Common myeloid progenitor, CD34-positive (primary cell): Measurements from ENCODE around the gene BRPF3.

ENCODE experiments used
- CTCF ChIA-PET: fragments of 350-600 bp; sonication (Branson Sonifier 250); formaldehyde crosslinking; loops from one replicate; lab custom pipeline; 2021; ENCODE audit warnings: antibody characterized with exemption; lab: Charles Lee
- POLR2A ChIA-PET: fragments of 350-600 bp; sonication (Branson Sonifier 250); formaldehyde crosslinking; loops from one replicate; lab custom pipeline; 2021; ENCODE audit warnings: antibody characterized with exemption; lab: Charles Lee
- DNase-seq, 3 donors: peaks; one replicate each; pipeline versions ENCODE4 v3.0.0 to v3.0.0-alpha.2; 2013
- H3K27ac ChIP-seq, 2 experiments: 1 replicate in 1 of 2; 2 replicates in 1 of 2; pipeline ENCODE4 v1.7.0; 2013; ENCODE audit warnings: inconsistent platforms in 2 of 2, low read length in 2 of 2, mild to moderate bottlenecking in 2 of 2, low read depth in 1 of 2, moderate library complexity in 1 of 2; ENCODE audit not compliant: severe bottlenecking in 2 of 2, insufficient read depth in 1 of 2, poor library complexity in 1 of 2
- H3K27me3 ChIP-seq, 5 experiments: replicated peaks in 2 of 5; 1 replicate in 3 of 5; 2 replicates in 2 of 5; pipeline versions ENCODE4 v1.6.1 to v1.7.0; 2013; ENCODE audit warnings: low read length in 4 of 5, mild to moderate bottlenecking in 2 of 5, moderate library complexity in 2 of 5, inconsistent platforms in 1 of 5; ENCODE audit not compliant: insufficient read depth in 5 of 5, control insufficient read depth in 4 of 5
- H3K36me3 ChIP-seq, 4 experiments: 1 replicate in 2 of 4; 2 replicates in 2 of 4; pipeline versions ENCODE4 v1.6.1 to v1.7.0; 2013; ENCODE audit warnings: low read length in 3 of 4, control low read depth in 1 of 4, mild to moderate bottlenecking in 1 of 4; ENCODE audit not compliant: control insufficient read depth in 4 of 4, insufficient read depth in 4 of 4
- H3K4me1 ChIP-seq, 4 experiments: 1 replicate in 3 of 4; 2 replicates in 1 of 4; pipeline versions ENCODE4 v1.6.1 to v1.7.1; 2013; ENCODE audit warnings: low read length in 3 of 4, mild to moderate bottlenecking in 3 of 4, control low read depth in 1 of 4, inconsistent platforms in 1 of 4, moderate library complexity in 1 of 4; ENCODE audit not compliant: control insufficient read depth in 4 of 4, insufficient read depth in 4 of 4; ENCODE audit errors: control extremely low read depth in 1 of 4
- H3K4me3 ChIP-seq, 7 experiments: 1 replicate in 4 of 7; 2 replicates in 3 of 7; pipeline versions ENCODE4 v1.5.1 to v1.7.0; 2013; ENCODE audit warnings: mild to moderate bottlenecking in 7 of 7, low read length in 6 of 7, moderate library complexity in 6 of 7, inconsistent platforms in 2 of 7, low read depth in 2 of 7, control low read depth in 1 of 7; ENCODE audit not compliant: insufficient read depth in 4 of 7, control insufficient read depth in 1 of 7; ENCODE audit errors: extremely low read depth in 1 of 7
- H3K9me3 ChIP-seq, 5 experiments: 1 replicate in 4 of 5; 2 replicates in 1 of 5; pipeline versions ENCODE4 v1.6.1 to v1.7.1; 2013; ENCODE audit warnings: low read length in 4 of 5, mild to moderate bottlenecking in 2 of 5, inconsistent platforms in 1 of 5, low read depth in 1 of 5, moderate library complexity in 1 of 5; ENCODE audit not compliant: control insufficient read depth in 4 of 5, insufficient read depth in 2 of 5; ENCODE audit errors: control extremely low read depth in 1 of 5
- WGBS: methylation state at CpG from one replicate; pipeline ENCODE4 v1.1.5; 2013; ENCODE audit not compliant: insufficient coverage; 5-methylcytosine and 5-hydroxymethylcytosine counted together

Gene BRPF3

DNA sequence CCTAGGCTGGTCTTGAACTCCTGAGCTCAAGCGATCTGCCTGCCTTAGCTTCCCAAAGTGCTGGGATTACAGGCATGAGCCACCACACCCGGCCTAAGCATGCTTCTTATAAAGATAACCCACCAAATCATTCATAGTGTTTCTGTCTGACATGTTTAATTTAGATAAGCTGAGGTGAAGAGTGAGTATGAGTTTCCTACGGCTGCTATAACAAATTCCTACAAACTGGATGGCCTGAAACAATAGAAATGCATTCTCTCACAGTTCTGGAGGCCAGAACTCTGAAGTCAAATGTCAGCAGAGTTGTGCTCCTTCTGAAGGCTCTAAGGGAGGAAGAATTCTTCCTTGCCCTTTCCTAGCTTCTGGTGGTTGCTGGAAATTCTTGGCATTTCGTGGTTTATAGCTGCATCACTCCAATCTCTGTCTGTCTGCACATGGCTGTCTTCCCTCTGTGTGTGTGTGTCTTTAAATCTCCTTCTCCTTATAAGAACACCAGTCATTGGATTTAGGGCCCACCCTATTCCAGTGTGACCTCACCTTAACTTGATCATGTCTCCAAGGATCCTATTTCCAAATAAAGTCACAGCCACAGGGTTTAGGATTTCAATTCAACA, 36.3 kb upstream of the BRPF3 start:
- Histone ChIP-seq H3K4me3 (no peak overlapping the region), H3K9me3 (peaks cover 0 to 8% (median 4%) of the 10 kb centered on the region in 5 experiments), H3K27ac (no peak overlapping the region), H3K4me1 (no peaks in the 10 kb centered on the region), H3K27me3 (no peaks in the 10 kb centered on the region), H3K36me3 (no peaks in the 10 kb centered on the region)
- WGBS = 100% methylated on average over 2 of the region's 4 CpGs
- CTCF ChIA-PET = no interaction called here
- POLR2A ChIA-PET = interaction anchor here (0.6 kb wide), 1 partner anchor 9 kb away, joined by 3 read pairs; no protein-coding TSS in a partner anchor
- no peak for DNase-seq

DNA sequence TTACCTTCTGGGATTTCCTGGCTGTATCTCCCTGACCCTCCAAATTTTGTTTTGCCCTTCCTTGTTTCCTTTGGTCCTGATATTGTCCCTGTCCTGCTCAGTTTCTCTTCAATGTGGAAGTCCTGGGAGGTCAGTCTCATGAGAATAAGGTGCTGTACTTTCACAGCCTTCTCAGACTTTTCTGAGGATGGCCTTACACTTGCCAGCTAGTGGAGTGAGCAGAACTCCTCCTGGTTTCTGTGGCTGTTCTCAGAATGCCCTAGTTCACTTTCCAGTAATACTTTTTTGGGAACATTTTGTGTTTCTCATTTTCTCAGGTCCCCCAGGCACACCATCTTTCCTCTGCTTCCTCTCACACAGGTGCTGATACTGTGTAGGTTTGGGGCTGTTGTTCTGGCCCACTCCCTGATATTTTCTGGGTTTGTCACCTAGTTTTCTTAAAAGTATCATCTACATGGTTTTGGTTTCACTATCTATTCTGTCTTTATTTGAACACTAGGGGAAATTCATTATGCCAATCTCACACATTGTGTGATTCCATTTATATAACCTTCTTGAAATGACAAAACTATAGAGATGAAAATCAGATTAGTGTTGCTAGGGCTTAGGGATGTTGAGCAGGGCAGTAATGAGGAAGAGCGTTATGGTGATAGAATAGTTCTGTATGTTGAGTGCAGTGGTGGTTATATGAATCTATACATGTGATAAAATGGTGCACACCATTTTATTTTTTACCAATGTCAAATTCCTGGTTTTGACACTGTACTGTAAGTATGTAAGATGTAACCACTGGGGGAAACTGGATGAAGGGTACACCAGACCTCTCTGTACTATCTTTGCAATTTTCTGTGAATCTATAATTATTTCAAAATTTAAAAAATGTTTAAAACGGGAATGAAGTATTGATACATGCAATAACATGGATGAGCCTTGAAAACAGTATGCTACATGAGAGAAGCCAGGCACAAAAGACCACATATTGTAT, 27.2 kb upstream of the BRPF3 start:
- no peaks in the 10 kb centered on the region for H3K4me1 ChIP-seq
- no peaks in the 10 kb centered on the region for H3K27me3 ChIP-seq
- WGBS = no CpG with 5 or more reads among the region's 2 CpGs
- H3K9me3 ChIP-seq = no peaks in the 10 kb centered on the region
- DNase-seq = no peak
- H3K36me3 ChIP-seq = no peaks in the 10 kb centered on the region
- ChIA-PET POLR2A (no interaction called here), CTCF (interaction anchor here (1.3 kb wide), 1 partner anchor 26 kb away, joined by 5 read pairs; no protein-coding TSS in a partner anchor)
- H3K4me3 ChIP-seq = no peak overlapping the region
- no peak overlapping the region for H3K27ac ChIP-seq

DNA sequence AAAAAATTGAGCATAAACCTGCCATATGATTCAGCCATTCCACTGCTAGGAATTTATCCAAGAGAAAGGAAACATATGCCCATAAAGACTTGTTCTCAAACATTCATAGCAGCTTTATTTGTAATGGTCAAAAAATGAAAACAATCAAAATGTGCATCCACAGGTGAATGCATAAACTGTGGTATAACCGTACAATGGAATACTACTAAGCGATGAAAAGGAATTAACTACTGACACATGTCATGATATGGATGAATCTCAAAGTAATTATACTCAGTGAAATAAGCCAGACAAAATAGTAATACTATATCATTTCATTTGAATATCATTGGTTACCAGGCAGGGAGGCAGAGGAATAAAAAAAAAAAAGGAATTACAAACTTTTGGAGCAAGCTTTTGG, 25.8 kb upstream of the BRPF3 start:
- POLR2A ChIA-PET = interaction anchor here (0.6 kb wide), 1 partner anchor 37 kb away, joined by 3 read pairs; no protein-coding TSS in a partner anchor

DNA sequence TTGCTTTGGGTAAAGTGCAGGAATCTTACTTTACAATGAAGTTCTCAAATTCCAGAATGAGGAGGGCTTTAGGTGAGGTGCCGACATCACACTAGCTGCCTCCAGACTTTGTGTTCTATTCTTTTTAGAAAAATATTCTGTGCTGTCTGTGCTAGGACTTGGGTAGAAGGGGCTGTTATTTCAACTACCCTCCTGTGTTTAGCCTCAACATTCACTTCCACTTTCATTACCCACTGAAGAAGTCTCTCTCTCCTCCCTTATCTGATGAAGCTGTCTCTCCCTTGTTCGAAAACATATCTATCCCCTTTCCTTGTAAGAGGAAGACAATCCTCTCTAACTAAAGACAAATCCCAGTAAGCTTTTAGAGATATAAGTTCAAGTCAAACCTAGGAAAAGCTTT, 25.0 kb upstream of the BRPF3 start:
- no peaks in the 10 kb centered on the region for H3K9me3 ChIP-seq
- H3K27ac ChIP-seq = no peak overlapping the region
- DNase-seq = no peak
- 80% methylated on average over 1 of the region's 2 CpGs for WGBS
- H3K4me3 ChIP-seq = no peak overlapping the region
- ChIA-PET POLR2A (no interaction called here), CTCF (interaction anchor here (0.6 to 1.4 kb wide), 2 partner anchors 24 to 94 kb away, joined by 4 to 6 read pairs; no protein-coding TSS in a partner anchor)
- no peaks in the 10 kb centered on the region for H3K36me3 ChIP-seq
- H3K27me3 ChIP-seq = no peaks in the 10 kb centered on the region
- H3K4me1 ChIP-seq = no peaks in the 10 kb centered on the region

More for the DNA sequence above, 25.8 kb upstream of the BRPF3 start:
- H3K27me3 ChIP-seq = no peaks in the 10 kb centered on the region
- H3K4me1 ChIP-seq = no peaks in the 10 kb centered on the region
- H3K27ac ChIP-seq = no peak overlapping the region
- H3K9me3 ChIP-seq = no peaks in the 10 kb centered on the region
- no CpG with 5 or more reads among the region's 2 CpGs for WGBS
- H3K4me3 ChIP-seq = no peak overlapping the region
- no peaks in the 10 kb centered on the region for H3K36me3 ChIP-seq
- CTCF ChIA-PET = interaction anchor here (0.6 to 1.4 kb wide), 2 partner anchors 24 to 93 kb away, joined by 4 to 6 read pairs; no protein-coding TSS in a partner anchor
- no peak for DNase-seq

DNA sequence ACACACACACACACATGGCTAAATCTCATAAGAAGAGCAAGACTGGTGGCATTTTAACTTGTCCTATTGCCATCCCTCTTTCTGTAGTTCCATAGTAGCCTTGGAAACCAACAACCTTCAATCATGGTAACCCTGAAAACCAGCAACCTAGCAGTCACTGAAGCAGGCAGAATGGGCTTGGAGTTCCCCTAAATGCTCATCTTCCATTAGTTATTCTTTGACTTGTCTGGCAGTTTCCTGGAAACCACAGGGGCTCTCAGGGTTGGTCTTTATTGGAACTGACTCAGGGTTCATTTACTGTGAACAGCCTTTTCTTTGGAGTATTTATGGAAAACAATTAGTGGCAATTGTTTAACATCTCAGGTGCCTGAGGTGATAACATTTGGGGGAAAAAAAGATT, 19.4 kb upstream of the BRPF3 start:
- ChIA-PET CTCF (no interaction called here), POLR2A (no interaction called here)
- Histone ChIP-seq H3K27me3 (no peaks in the 10 kb centered on the region), H3K27ac (no peak overlapping the region), H3K36me3 (no peaks in the 10 kb centered on the region), H3K9me3 (peaks cover 0 to 18% (median 4%) of the 10 kb centered on the region in 5 experiments), H3K4me1 (no peaks in the 10 kb centered on the region), H3K4me3 (no peak overlapping the region)
- DNase-seq = peak in 1 of 3 donors; percentile 7

DNA sequence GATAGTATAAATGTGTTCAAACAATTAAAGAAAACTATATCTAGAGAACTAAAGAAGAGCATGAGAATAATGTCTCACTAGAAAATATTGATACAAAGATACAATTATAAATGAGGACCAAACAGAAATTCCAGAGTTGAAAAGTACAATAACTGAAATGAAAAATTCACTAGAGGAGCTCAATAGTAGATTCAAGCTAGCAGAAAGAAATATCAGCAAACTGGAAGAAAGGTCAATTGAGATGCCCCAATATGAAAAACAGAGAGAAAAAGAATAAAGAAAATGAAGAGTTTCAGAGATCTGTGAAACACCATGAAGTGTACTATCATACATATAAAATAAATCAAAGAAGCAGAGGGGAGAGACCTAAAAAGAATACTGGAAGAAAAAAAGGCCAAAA, 18.0 kb upstream of the BRPF3 start:
- no peaks in the 10 kb centered on the region for H3K4me1 ChIP-seq
- peaks cover 0 to 27% (median 4%) of the 10 kb centered on the region in 5 experiments for H3K9me3 ChIP-seq
- no peak for DNase-seq
- no peaks in the 10 kb centered on the region for H3K36me3 ChIP-seq
- POLR2A ChIA-PET = no interaction called here
- no peak overlapping the region for H3K27ac ChIP-seq
- H3K4me3 ChIP-seq = no peak overlapping the region
- no peaks in the 10 kb centered on the region for H3K27me3 ChIP-seq
- CTCF ChIA-PET = interaction anchor here (1.4 kb wide), 1 partner anchor 23 kb away, joined by 3 read pairs; no protein-coding TSS in a partner anchor

DNA sequence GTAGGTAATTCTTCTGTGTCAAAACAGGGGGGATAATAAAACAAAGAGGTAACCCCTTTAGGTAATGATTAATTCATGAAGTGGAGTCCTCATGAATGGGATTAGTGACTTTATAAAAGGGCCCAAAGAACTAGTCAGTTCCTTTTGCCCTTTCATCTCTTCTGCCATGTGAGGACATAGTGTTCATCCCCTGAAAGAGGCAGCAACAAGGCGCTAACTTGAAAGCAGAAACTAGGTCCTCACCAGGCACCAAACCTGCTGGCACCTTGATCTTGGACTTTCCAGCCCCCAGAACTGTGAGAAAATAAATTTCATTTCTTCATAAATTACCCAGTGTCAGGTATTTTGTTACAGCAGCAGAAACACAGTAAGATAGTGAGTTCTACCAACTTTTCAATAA, 16.4 kb upstream of the BRPF3 start:
- no peaks in the 10 kb centered on the region for H3K27me3 ChIP-seq
- 80% methylated on average over 1 of the region's 1 CpG for WGBS
- H3K4me3 ChIP-seq = no peak overlapping the region
- H3K36me3 ChIP-seq = no peaks in the 10 kb centered on the region
- DNase-seq = no peak
- ChIA-PET CTCF (no interaction called here), POLR2A (no interaction called here)
- no peak overlapping the region for H3K27ac ChIP-seq
- peaks cover 0 to 27% (median 4%) of the 10 kb centered on the region in 5 experiments for H3K9me3 ChIP-seq
- no peaks in the 10 kb centered on the region for H3K4me1 ChIP-seq
